Suprapubic skin (tissue), 3 donors: ENCODE measurements around the gene SHISA4.

Experiments used
- POLR2AphosphoS5 ChIP-seq, 3 donors: sonication (generic); formaldehyde crosslinking; IDR thresholded peaks; one replicate each; pipeline ENCODE4 v1.6.1; 2017; ENCODE audit warnings: antibody characterized with exemption in 3 of 3
- TF ChIP-seq, protein P1 (sequence below), 2 donors: fragments of 200-600 bp in 1 of 2; fragments of 450-650 bp in 1 of 2; sonication (generic) in 1 of 2; IDR thresholded peaks; one replicate each; pipeline ENCODE4 v1.5.1; 2016 to 2019; ENCODE audit warnings: antibody characterized with exemption in 2 of 2, mild to moderate bottlenecking in 1 of 2, moderate library complexity in 1 of 2

DNA sequence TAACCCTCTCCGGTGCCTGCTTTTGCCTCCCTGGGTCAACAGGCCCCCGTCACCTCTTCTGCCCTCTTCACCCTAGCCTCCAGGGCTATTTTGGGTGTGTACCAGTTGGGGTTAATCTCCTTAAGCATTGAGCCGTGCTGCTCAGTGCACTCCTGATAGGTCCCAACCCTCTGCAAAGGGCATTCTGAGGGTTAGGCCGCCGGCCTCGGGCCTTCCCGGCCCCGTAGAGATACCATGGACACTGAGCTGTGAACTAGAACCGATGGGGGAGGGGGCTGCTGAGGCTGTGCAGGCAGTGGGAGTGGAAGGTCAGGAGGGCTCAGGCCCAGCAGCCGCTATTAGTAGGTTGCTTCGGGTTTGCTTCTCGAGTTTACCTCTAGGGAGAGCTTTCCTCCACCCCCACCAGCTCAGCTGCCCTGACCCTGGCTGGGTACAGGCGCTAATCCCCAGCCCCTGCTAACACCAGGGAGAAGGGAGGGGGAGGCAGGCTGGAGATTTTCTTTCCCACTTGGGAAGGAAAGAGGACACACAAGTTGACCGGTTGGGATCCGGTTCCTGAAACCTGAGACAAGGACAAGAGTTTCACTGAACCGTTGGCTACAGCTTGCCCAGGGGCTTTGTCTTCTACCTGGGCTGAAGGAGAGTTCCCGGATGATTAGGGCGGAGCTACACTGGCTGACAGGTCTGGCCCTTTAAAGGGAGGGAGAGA lies 52.9 kb downstream of the SHISA4 start:
- TF ChIP-seq, protein P1, sequence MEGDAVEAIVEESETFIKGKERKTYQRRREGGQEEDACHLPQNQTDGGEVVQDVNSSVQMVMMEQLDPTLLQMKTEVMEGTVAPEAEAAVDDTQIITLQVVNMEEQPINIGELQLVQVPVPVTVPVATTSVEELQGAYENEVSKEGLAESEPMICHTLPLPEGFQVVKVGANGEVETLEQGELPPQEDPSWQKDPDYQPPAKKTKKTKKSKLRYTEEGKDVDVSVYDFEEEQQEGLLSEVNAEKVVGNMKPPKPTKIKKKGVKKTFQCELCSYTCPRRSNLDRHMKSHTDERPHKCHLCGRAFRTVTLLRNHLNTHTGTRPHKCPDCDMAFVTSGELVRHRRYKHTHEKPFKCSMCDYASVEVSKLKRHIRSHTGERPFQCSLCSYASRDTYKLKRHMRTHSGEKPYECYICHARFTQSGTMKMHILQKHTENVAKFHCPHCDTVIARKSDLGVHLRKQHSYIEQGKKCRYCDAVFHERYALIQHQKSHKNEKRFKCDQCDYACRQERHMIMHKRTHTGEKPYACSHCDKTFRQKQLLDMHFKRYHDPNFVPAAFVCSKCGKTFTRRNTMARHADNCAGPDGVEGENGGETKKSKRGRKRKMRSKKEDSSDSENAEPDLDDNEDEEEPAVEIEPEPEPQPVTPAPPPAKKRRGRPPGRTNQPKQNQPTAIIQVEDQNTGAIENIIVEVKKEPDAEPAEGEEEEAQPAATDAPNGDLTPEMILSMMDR (IDR thresholded peaks at IDR 0.05) = no peak
- TF ChIP-seq POLR2AphosphoS5 (IDR thresholded peaks at IDR 0.05) = no peak
